ENCODE results near the gene HAUS5. TPM values are rescaled to one million over a fixed set of nuclear protein-coding genes. Genes with fewer than 3 reads are reported as not detected.

The HAUS5 gene
- polyA plus RNA-seq, 1 donor (not counting 4 experiments of a cell fraction or from before 2014, with no cell fraction given), result 3.7 TPM

DNA sequence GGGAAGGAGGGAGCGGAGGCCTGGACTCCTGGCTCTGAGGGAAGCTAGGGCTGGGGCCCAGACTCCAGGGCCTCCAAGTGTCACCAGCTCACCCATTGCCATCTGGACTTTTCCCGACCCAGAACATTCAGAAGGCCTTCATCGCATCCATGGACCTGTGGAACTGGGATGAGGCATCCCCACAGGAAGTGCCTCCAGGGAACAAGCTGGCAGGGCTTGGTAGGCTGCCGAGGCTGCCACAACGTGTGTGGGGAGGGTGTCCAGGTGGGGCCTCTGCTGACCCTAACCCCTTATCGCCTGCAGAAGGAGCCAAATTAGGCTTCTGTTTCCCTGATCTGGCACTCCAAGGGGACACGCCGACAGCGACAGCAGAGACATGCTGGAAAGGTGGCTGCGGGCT is 29.8 kb downstream of the HAUS5 start:
- H3K4me1 ChIP-seq (ENCODE audit: control insufficient read depth, extremely low read depth, insufficient read depth, low read length), result peaks cover 15% of the 10 kb centered on the region
- H3K4me2 ChIP-seq (ENCODE audit: control insufficient read depth, extremely low read depth, insufficient read depth, low read depth, low read length), result no peak overlapping the region
- TF ChIP-seq, protein P1, sequence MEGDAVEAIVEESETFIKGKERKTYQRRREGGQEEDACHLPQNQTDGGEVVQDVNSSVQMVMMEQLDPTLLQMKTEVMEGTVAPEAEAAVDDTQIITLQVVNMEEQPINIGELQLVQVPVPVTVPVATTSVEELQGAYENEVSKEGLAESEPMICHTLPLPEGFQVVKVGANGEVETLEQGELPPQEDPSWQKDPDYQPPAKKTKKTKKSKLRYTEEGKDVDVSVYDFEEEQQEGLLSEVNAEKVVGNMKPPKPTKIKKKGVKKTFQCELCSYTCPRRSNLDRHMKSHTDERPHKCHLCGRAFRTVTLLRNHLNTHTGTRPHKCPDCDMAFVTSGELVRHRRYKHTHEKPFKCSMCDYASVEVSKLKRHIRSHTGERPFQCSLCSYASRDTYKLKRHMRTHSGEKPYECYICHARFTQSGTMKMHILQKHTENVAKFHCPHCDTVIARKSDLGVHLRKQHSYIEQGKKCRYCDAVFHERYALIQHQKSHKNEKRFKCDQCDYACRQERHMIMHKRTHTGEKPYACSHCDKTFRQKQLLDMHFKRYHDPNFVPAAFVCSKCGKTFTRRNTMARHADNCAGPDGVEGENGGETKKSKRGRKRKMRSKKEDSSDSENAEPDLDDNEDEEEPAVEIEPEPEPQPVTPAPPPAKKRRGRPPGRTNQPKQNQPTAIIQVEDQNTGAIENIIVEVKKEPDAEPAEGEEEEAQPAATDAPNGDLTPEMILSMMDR (optimal IDR thresholded peaks at IDR 0.05 in 1 of 3, IDR thresholded peaks at IDR 0.05 in 1 of 3, conservative IDR thresholded peaks at IDR 0.05 in 1 of 3; ENCODE audit: extremely low read depth in 1 of 3, insufficient read depth in 2 of 3, low read length in 3 of 3), result no peak
- no peak for TF ChIP-seq EZH2 (IDR thresholded peaks at IDR 0.05; ENCODE audit: low read length)
- H3K4me3 ChIP-seq (ENCODE audit: control insufficient read depth in 2 of 3, extremely low read depth in 1 of 3, insufficient read depth in 2 of 3, low read depth in 1 of 3, low read length in 3 of 3), result no peak overlapping the region
- no peak for FAIRE-seq
- H3K36me3 ChIP-seq (ENCODE audit: control insufficient read depth in 2 of 2, extremely low read depth in 1 of 2, insufficient read depth in 2 of 2, low read length in 2 of 2), result peaks cover 2 to 4% of the 10 kb centered on the region in 2 experiments
- no peak overlapping the region for H3K27ac ChIP-seq (ENCODE audit: control insufficient read depth, insufficient read depth, low read length)
- H3K9me1 ChIP-seq (ENCODE audit: control insufficient read depth, extremely low read depth, insufficient read depth, low read length), result no peaks in the 10 kb centered on the region
- no peaks in the 10 kb centered on the region for H4K20me1 ChIP-seq (ENCODE audit: control insufficient read depth, extremely low read depth, insufficient read depth, low read length)
- DNase-seq (ENCODE audit: low read depth, low spot score), result no peak
- dilution Hi-C loops (cut with MboI; ENCODE audit: extremely low pct_ligation_motif_present, low sequenced_read_pairs), result no loop called here
- no peaks in the 10 kb centered on the region for H3K79me2 ChIP-seq (ENCODE audit: control insufficient read depth, insufficient read depth, low read length)
- H3K9me3 ChIP-seq (ENCODE audit: control insufficient read depth, low read depth, low read length), result no peaks in the 10 kb centered on the region
- no peak overlapping the region for H2AFZ ChIP-seq (ENCODE audit: control insufficient read depth, low read length)
- no peaks in the 10 kb centered on the region for H3K27me3 ChIP-seq (ENCODE audit: control insufficient read depth, extremely low read depth, insufficient read depth, low read length)
- H3K9ac ChIP-seq (ENCODE audit: control insufficient read depth, extremely low read depth, insufficient read depth, low read length), result no peak overlapping the region

DNA sequence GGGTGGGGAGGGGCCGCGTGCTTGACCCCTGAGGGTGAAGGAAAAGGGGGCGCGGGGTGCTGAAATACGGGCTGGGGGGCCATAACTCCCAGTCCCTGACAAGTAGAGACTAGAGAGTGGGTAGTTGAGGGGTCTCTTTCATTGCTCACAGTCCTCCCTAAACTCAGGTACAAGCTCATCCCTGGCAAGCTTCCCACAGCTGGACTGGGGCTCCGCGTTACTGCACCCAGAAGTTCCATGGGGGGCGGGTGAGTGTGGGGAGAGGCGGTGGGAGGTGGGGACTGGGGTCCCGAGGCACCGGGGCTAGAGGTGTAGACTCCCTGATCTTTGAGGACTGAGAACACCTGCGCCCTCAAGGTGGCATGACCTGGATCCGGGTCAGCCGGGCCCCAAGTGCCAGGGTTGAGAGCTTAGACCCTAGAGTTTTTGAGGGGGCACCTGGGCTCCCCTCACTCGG is 30.3 kb downstream of the HAUS5 start:
- peak overlapping the region; percentile 96 for H3K4me2 ChIP-seq (ENCODE audit: control insufficient read depth, extremely low read depth, insufficient read depth, low read depth, low read length)
- H3K27me3 ChIP-seq (ENCODE audit: control insufficient read depth, extremely low read depth, insufficient read depth, low read length), result no peaks in the 10 kb centered on the region
- dilution Hi-C loops (cut with MboI; ENCODE audit: extremely low pct_ligation_motif_present, low sequenced_read_pairs), result no loop called here
- TF ChIP-seq, protein P1 (optimal IDR thresholded peaks at IDR 0.05 in 1 of 3, IDR thresholded peaks at IDR 0.05 in 1 of 3, conservative IDR thresholded peaks at IDR 0.05 in 1 of 3; ENCODE audit: extremely low read depth in 1 of 3, insufficient read depth in 2 of 3, low read length in 3 of 3), result no peak
- TF ChIP-seq EZH2 (IDR thresholded peaks at IDR 0.05; ENCODE audit: low read length), result no peak
- H3K36me3 ChIP-seq (ENCODE audit: control insufficient read depth in 2 of 2, extremely low read depth in 1 of 2, insufficient read depth in 2 of 2, low read length in 2 of 2), result peaks cover 0 to 2% of the 10 kb centered on the region in 2 experiments
- H3K9me1 ChIP-seq (ENCODE audit: control insufficient read depth, extremely low read depth, insufficient read depth, low read length), result no peaks in the 10 kb centered on the region
- FAIRE-seq (no peak), DNase-seq (ENCODE audit: low read depth, low spot score) (no peak)
- H2AFZ ChIP-seq (ENCODE audit: control insufficient read depth, low read length), result peak overlapping the region; percentile 98
- peak overlapping the region; percentile 76 for H3K9ac ChIP-seq (ENCODE audit: control insufficient read depth, extremely low read depth, insufficient read depth, low read length)
- no peak overlapping the region for H3K27ac ChIP-seq (ENCODE audit: control insufficient read depth, insufficient read depth, low read length)
- no peaks in the 10 kb centered on the region for H4K20me1 ChIP-seq (ENCODE audit: control insufficient read depth, extremely low read depth, insufficient read depth, low read length)
- peak overlapping the region; percentile 41 to 80 (median 78) for H3K4me3 ChIP-seq (ENCODE audit: control insufficient read depth in 2 of 3, extremely low read depth in 1 of 3, insufficient read depth in 2 of 3, low read depth in 1 of 3, low read length in 3 of 3)
- H3K9me3 ChIP-seq (ENCODE audit: control insufficient read depth, low read depth, low read length), result no peaks in the 10 kb centered on the region
- no peaks in the 10 kb centered on the region for H3K79me2 ChIP-seq (ENCODE audit: control insufficient read depth, insufficient read depth, low read length)
- H3K4me1 ChIP-seq (ENCODE audit: control insufficient read depth, extremely low read depth, insufficient read depth, low read length), result peaks cover 15% of the 10 kb centered on the region

Data from keratinocyte (primary cell).